Esophagus muscularis mucosa (tissue), 4 donors: Measurements from ENCODE around the gene CPED1.

Source experiments
- EP300 ChIP-seq: sonication (generic); formaldehyde crosslinking; IDR thresholded peaks from one replicate; pipeline ENCODE4 v1.6.1; 2017; ENCODE audit warnings: antibody characterized with exemption
- POLR2A ChIP-seq: fragments of 450-650 bp; IDR thresholded peaks from one replicate; pipeline ENCODE4 v1.6.1; 2017; ENCODE audit warnings: antibody characterized with exemption, moderate library complexity, mild to moderate bottlenecking, low read depth
- POLR2AphosphoS5 ChIP-seq, 2 donors: sonication (generic); formaldehyde crosslinking; IDR thresholded peaks; one replicate each; pipeline ENCODE4 v1.6.1; 2017; ENCODE audit warnings: antibody characterized with exemption in 2 of 2
- TF ChIP-seq, protein P1 (sequence below), 3 experiments: fragments of 200-600 bp in 2 of 3; fragments of 450-650 bp in 1 of 3; sonication (generic) in 2 of 3; IDR thresholded peaks; one replicate each; pipeline ENCODE4 v1.5.1; 2017 to 2019; ENCODE audit warnings: antibody characterized with exemption in 3 of 3, mild to moderate bottlenecking in 2 of 3, moderate library complexity in 1 of 3

DNA sequence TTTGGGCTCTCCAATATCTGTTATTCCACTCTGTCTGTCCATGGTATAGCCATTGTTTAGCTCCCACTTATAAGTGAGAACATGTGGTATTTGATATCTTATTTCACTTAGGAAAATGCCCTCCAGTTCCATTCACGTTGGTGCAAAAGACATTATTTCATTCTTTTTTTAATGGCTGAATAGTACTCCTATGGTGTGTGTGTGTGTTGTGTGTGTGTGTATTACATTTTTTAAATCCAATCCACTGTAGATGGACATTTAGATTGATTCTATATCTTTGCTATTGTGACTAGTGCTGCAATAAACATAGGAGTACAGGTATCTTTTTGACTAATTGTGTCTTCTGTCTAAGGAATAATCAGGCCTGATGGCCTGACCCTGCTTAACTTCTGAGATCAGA is 7.4 kb upstream of the CPED1 start:
- TF ChIP-seq POLR2A (no peak), POLR2AphosphoS5 (IDR thresholded peaks at IDR 0.05) (no peak), EP300 (no peak)
- TF ChIP-seq, protein P1, sequence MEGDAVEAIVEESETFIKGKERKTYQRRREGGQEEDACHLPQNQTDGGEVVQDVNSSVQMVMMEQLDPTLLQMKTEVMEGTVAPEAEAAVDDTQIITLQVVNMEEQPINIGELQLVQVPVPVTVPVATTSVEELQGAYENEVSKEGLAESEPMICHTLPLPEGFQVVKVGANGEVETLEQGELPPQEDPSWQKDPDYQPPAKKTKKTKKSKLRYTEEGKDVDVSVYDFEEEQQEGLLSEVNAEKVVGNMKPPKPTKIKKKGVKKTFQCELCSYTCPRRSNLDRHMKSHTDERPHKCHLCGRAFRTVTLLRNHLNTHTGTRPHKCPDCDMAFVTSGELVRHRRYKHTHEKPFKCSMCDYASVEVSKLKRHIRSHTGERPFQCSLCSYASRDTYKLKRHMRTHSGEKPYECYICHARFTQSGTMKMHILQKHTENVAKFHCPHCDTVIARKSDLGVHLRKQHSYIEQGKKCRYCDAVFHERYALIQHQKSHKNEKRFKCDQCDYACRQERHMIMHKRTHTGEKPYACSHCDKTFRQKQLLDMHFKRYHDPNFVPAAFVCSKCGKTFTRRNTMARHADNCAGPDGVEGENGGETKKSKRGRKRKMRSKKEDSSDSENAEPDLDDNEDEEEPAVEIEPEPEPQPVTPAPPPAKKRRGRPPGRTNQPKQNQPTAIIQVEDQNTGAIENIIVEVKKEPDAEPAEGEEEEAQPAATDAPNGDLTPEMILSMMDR (IDR thresholded peaks at IDR 0.05) = no peak
